Endothelial cell of umbilical vein (primary cell): ENCODE measurements around the gene ADAMTS17. TPM values are rescaled to one million over a fixed set of nuclear protein-coding genes. Genes with fewer than 3 reads are reported as not detected.

Source experiments
- BruUV-seq: library from RNA; stranded (reverse); fragments of 400-500 nt; replicated peaks from 2 replicates; lab custom pipeline; 2021; lab: Mats Ljungman, UMichigan
- CTCF ChIA-PET: fragments of 300-600, 350-600 bp; sonication (Branson Sonifier 250); formaldehyde crosslinking; loops from one replicate; lab custom pipeline; 2021; ENCODE audit warnings: antibody characterized with exemption, inconsistent platforms; lab: Charles Lee
- POLR2A ChIA-PET: fragments of 300-600, 350-600 bp; sonication (Branson Sonifier 250); formaldehyde crosslinking; loops from one replicate; lab custom pipeline; 2021; ENCODE audit warnings: antibody characterized with exemption, inconsistent platforms; lab: Charles Lee
- DNase-seq: peaks from one replicate; pipeline ENCODE4 v3.0.0-alpha.2; 2011; ENCODE audit warnings: low read depth, low spot score
- FAIRE-seq: peaks from 2 replicates; lab custom pipeline; 2011; peaks lifted over from hg19 to GRCh38; lab: Jason Lieb, UNC
- H2AFZ ChIP-seq: 2 replicates; pipeline ENCODE4 v1.6.0; 2012; ENCODE audit warnings: low read depth, low read length, control low read depth, inconsistent platforms
- H3K27ac ChIP-seq: 2 replicates; pipeline ENCODE4 v1.5.1; 2011; ENCODE audit warnings: low read depth, mild to moderate bottlenecking, control low read depth, low read length, moderate library complexity; ENCODE audit not compliant: insufficient read depth
- H3K27me3 ChIP-seq, 2 experiments: 2 replicates each; pipeline versions ENCODE4 v1.6.0 to v1.6.1; 2011; ENCODE audit warnings: low read length in 2 of 2, mixed read lengths in 1 of 2; ENCODE audit not compliant: control insufficient read depth in 2 of 2, insufficient read depth in 2 of 2
- H3K36me3 ChIP-seq, 2 experiments: 2 replicates in 1 of 2; 3 replicates in 1 of 2; pipeline ENCODE4 v1.5.1; 2011; ENCODE audit warnings: low read length in 2 of 2, mild to moderate bottlenecking in 1 of 2, moderate library complexity in 1 of 2; ENCODE audit not compliant: control insufficient read depth in 2 of 2, insufficient read depth in 2 of 2; ENCODE audit errors: extremely low read depth in 1 of 2
- H3K4me1 ChIP-seq: 3 replicates; pipeline ENCODE4 v1.5.1; 2011; ENCODE audit warnings: mild to moderate bottlenecking, low read length; ENCODE audit not compliant: control insufficient read depth, insufficient read depth; ENCODE audit errors: extremely low read depth
- H3K4me2 ChIP-seq: 2 replicates; pipeline ENCODE4 v1.6.1; 2011; ENCODE audit warnings: low read length, control low read depth, mixed read lengths; ENCODE audit not compliant: insufficient read depth
- H3K4me3 ChIP-seq, 3 experiments: fragments of 200-600 bp in 1 of 3; sonication (generic), shearing (Covaris generic) in 1 of 3; replicated peaks in 1 of 3; 2 replicates each; pipeline ENCODE4 v1.5.1; 2011 to 2016; ENCODE audit warnings: control low read depth in 3 of 3, low read length in 3 of 3, mild to moderate bottlenecking in 2 of 3, inconsistent platforms in 1 of 3, low read depth in 1 of 3, moderate library complexity in 1 of 3; ENCODE audit not compliant: insufficient read depth in 1 of 3
- H3K79me2 ChIP-seq: 2 replicates; pipeline ENCODE4 v1.6.0; 2012; ENCODE audit warnings: low read length, inconsistent platforms; ENCODE audit not compliant: control insufficient read depth, insufficient read depth
- H3K9ac ChIP-seq: replicated peaks from 2 replicates; pipeline ENCODE3; 2011; ENCODE audit warnings: low read length, control low read depth; ENCODE audit not compliant: insufficient read depth; ENCODE audit errors: extremely low read depth
- H3K9me1 ChIP-seq: replicated peaks from 3 replicates; pipeline ENCODE4 v1.6.0; 2011; ENCODE audit warnings: mild to moderate bottlenecking, low read length; ENCODE audit not compliant: control insufficient read depth, insufficient read depth; ENCODE audit errors: extremely low read depth
- H3K9me3 ChIP-seq: replicated peaks from 2 replicates; pipeline ENCODE4 v1.5.1; 2012; ENCODE audit warnings: low read length, inconsistent platforms; ENCODE audit not compliant: control insufficient read depth, insufficient read depth
- H4K20me1 ChIP-seq: replicated peaks from 2 replicates; pipeline ENCODE3; 2011; ENCODE audit warnings: mild to moderate bottlenecking, low read length; ENCODE audit not compliant: control insufficient read depth, insufficient read depth; ENCODE audit errors: extremely low read depth
- CTCF ChIP-seq, 2 donors: IDR thresholded peaks; 1 replicate in 1 of 2; 2 replicates in 1 of 2; pipeline ENCODE4 v1.5.1; 2011; ENCODE audit warnings: low read length in 2 of 2, mild to moderate bottlenecking in 2 of 2, moderate library complexity in 2 of 2, control low read depth in 1 of 2, inconsistent platforms in 1 of 2, low read depth in 1 of 2; ENCODE audit not compliant: insufficient read depth in 1 of 2; ENCODE audit errors: extremely low read depth in 1 of 2
- EZH2 ChIP-seq: IDR thresholded peaks from 2 replicates; pipeline ENCODE4 v1.6.1; 2012; ENCODE audit warnings: borderline replicate concordance, low read depth, mild to moderate bottlenecking, moderate library complexity, low read length, inconsistent platforms; ENCODE audit not compliant: severe bottlenecking
- FOS ChIP-seq: IDR thresholded peaks from 2 replicates; pipeline ENCODE4 v1.6.1; 2011; ENCODE audit warnings: mild to moderate bottlenecking, low read length, moderate library complexity, borderline replicate concordance; ENCODE audit not compliant: insufficient read depth
- GATA2 ChIP-seq: IDR thresholded peaks from 2 replicates; pipeline ENCODE4 v1.7.0; 2011; ENCODE audit warnings: low read depth, mild to moderate bottlenecking, moderate library complexity, mixed read lengths, low read length; ENCODE audit not compliant: insufficient read length, insufficient read depth
- JUN ChIP-seq: IDR thresholded peaks from 2 replicates; pipeline ENCODE4 v1.6.1; 2011; ENCODE audit warnings: borderline replicate concordance, low read depth; ENCODE audit not compliant: insufficient read length, insufficient read depth
- MYC ChIP-seq: IDR thresholded peaks from one replicate; pipeline ENCODE4 v1.6.1; 2011; ENCODE audit warnings: mild to moderate bottlenecking, low read depth, low read length
- POLR2A ChIP-seq: IDR thresholded peaks from 2 replicates; pipeline ENCODE4 v1.6.1; 2012; ENCODE audit warnings: low read depth, mild to moderate bottlenecking, control low read depth, low read length
- POLR2AphosphoS5 ChIP-seq: IDR thresholded peaks from 2 replicates; pipeline ENCODE4 v1.6.1; 2012; ENCODE audit warnings: low read depth, mild to moderate bottlenecking, control low read depth, low read length, moderate library complexity; ENCODE audit not compliant: insufficient read depth
- dilution Hi-C: fragments of 300-500 bp; cut with MboI; formaldehyde crosslinking; loops from one replicate; pipeline ENCODE4 v1.15.0; 2019; ENCODE audit warnings: low sequenced_read_pairs; ENCODE audit not compliant: extremely low pct_ligation_motif_present
- intact Hi-C: fragments of 100-400 bp; cut with micrococcal nuclease; formaldehyde crosslinking; loops from one replicate; pipeline ENCODE4 v1.10.0; 2022
- polyA plus RNA-seq, 4 experiments: library from polyadenylated mRNA; depleted of rRNA in 3 of 4; stranded (reverse) in 3 of 4; unstranded in 1 of 4; fragments of >200 nt; gene quantifications; 2 replicates each; pipeline versions ENCODE4 v1.2.1 to v1.2.3, GENCODE V29; 2011 to 2012; ENCODE audit warnings: missing spikeins in 1 of 4
- total RNA-seq: library from RNA; stranded (reverse); gene quantifications from 2 replicates; pipeline ENCODE4 v1.2.3, GENCODE V29; 2021
- TF ChIP-seq, protein P1 (sequence below): IDR thresholded peaks from 2 replicates; pipeline ENCODE4 v1.6.1; 2011; ENCODE audit not compliant: insufficient read depth, insufficient read length

Gene ADAMTS17
- total and polyA plus RNA-seq, 2 donors (not counting 3 experiments of a cell fraction or from before 2014, with no cell fraction given) = 0.12 TPM; not detected in 1

GRCh38 chr15:100124361-100124760 lies 217.4 kb downstream of the ADAMTS17 start:
- Histone ChIP-seq H3K9me3 (no peaks in the 10 kb centered on the region), H3K9me1 (no peaks in the 10 kb centered on the region), H3K36me3 (no peaks in the 10 kb centered on the region), H3K79me2 (no peaks in the 10 kb centered on the region), H2AFZ (no peak overlapping the region), H3K27me3 (no peaks in the 10 kb centered on the region), H3K27ac (no peak overlapping the region), H3K9ac (no peak overlapping the region), H4K20me1 (no peaks in the 10 kb centered on the region), H3K4me1 (no peaks in the 10 kb centered on the region), H3K4me3 (no peak overlapping the region), H3K4me2 (no peak overlapping the region)
- dilution Hi-C loops (no loop called here), intact Hi-C loops (no loop called here)
- CTCF ChIA-PET = interaction anchor here (1.4 kb wide), 1 partner anchor 13 kb away, joined by 3 read pairs; no protein-coding TSS in a partner anchor
- TF ChIP-seq POLR2A (no peak), MYC (no peak), CTCF (IDR thresholded peaks at IDR 0.05; ENCODE audit: extremely low read depth in 1 of 2, insufficient read depth in 1 of 2, low read depth in 1 of 2, low read length in 2 of 2) (no peak), POLR2AphosphoS5 (no peak), FOS (no peak), EZH2 (no peak), JUN (no peak), GATA2 (no peak)
- TF ChIP-seq, protein P1, sequence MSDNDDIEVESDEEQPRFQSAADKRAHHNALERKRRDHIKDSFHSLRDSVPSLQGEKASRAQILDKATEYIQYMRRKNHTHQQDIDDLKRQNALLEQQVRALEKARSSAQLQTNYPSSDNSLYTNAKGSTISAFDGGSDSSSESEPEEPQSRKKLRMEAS = no peak
- DNase-seq (no peak), FAIRE-seq (no peak)
- BruUV-seq = no TSS peak
- POLR2A ChIA-PET = no interaction called here
